GM12865 (cell line): ENCODE results near the gene GRAMD1B.

Experiments used
- DNase-seq: peaks from one replicate; pipeline ENCODE4 v3.0.0; 2010; ENCODE audit warnings: low read depth
- H3K4me3 ChIP-seq: 2 replicates; pipeline ENCODE4 v1.5.1; 2011; ENCODE audit warnings: mild to moderate bottlenecking, low read depth, low read length, control low read depth
- CTCF ChIP-seq: IDR thresholded peaks from 2 replicates; pipeline ENCODE4 v1.5.1; 2011; ENCODE audit warnings: low read length, control low read depth, low read depth, inconsistent platforms; ENCODE audit not compliant: insufficient read depth; ENCODE audit errors: missing control alignments

The GRAMD1B gene

GRCh38 chr11:123622576-123622975 lies 192.5 kb downstream of the GRAMD1B start:
- no peak for DNase-seq
- H3K4me3 ChIP-seq: no peak overlapping the region
- TF ChIP-seq CTCF: no peak

GRCh38 chr11:123624974-123625373 lies 194.9 kb downstream of the GRAMD1B start:
- no peak overlapping the region for H3K4me3 ChIP-seq
- DNase-seq: no peak
- no peak for TF ChIP-seq CTCF

- TF ChIP-seq CTCF: no peak
- no peak overlapping the region for H3K4me3 ChIP-seq
- no peak for DNase-seq
Observed at GRCh38 chr11:123628936-123629683, 199.0 kb downstream of the GRAMD1B start.

GRCh38 chr11:123630126-123630608 lies 200.1 kb downstream of the GRAMD1B start:
- no peak for DNase-seq
- H3K4me3 ChIP-seq: no peak overlapping the region
- TF ChIP-seq CTCF: no peak

- DNase-seq: no peak
- no peak for TF ChIP-seq CTCF
Observed at GRCh38 chr11:123640029-123640428, 210.0 kb downstream of the GRAMD1B start.

GRCh38 chr11:123640677-123641494 lies 210.8 kb downstream of the GRAMD1B start:
- no peak overlapping the region for H3K4me3 ChIP-seq
- TF ChIP-seq CTCF: peak; percentile 92
- peak; percentile 61 for DNase-seq

More at GRCh38 chr11:123640029-123640428, 210.0 kb downstream of the GRAMD1B start:
- no peak overlapping the region for H3K4me3 ChIP-seq

GRCh38 chr11:123641495-123641840 lies 211.4 kb downstream of the GRAMD1B start:
- H3K4me3 ChIP-seq: no peak overlapping the region
- TF ChIP-seq CTCF: no peak
- no peak for DNase-seq
